OCI-LY7 (cell line): ENCODE data around the gene PLCL2. TPM values are rescaled to one million over a fixed set of nuclear protein-coding genes. Genes with fewer than 3 reads are reported as not detected.

ENCODE experiments used
- BruUV-seq: library from RNA; stranded (reverse); fragments of 400-500 nt; replicated peaks from 2 replicates; lab custom pipeline; 2021; lab: Mats Ljungman, UMichigan
- CTCF ChIA-PET: fragments of 300-600 bp; sonication (Branson Sonifier 250); formaldehyde crosslinking; loops from one replicate; lab custom pipeline; 2022; ENCODE audit warnings: antibody characterized with exemption; ENCODE audit not compliant: unreplicated experiment; lab: Charles Lee
- POLR2A ChIA-PET: fragments of 300-600 bp; sonication (Branson Sonifier 250); formaldehyde crosslinking; loops from one replicate; lab custom pipeline; 2022; ENCODE audit warnings: antibody characterized with exemption; lab: Charles Lee
- DNase-seq: peaks from one replicate; pipeline ENCODE4 v3.0.0-alpha.2; 2015; ENCODE audit warnings: low spot score
- H2AFZ ChIP-seq: fragments of 200-600 bp; sonication (generic), shearing (Covaris generic); 2 replicates; pipeline ENCODE4 v1.6.1; 2014; ENCODE audit warnings: mild to moderate bottlenecking, antibody characterized with exemption, low read length, moderate library complexity
- H3K27ac ChIP-seq: fragments of 200-600 bp; sonication (generic); 2 replicates; pipeline ENCODE4 v1.5.1; 2014; ENCODE audit warnings: mixed run types, low read depth, mild to moderate bottlenecking, moderate library complexity, low read length, inconsistent platforms; ENCODE audit not compliant: poor library complexity, severe bottlenecking
- H3K36me3 ChIP-seq: fragments of 200-600 bp; sonication (generic); 2 replicates; pipeline ENCODE4 v1.6.1; 2014; ENCODE audit warnings: mild to moderate bottlenecking, antibody characterized with exemption, low read length, moderate library complexity, mixed read lengths; ENCODE audit not compliant: insufficient read depth
- H3K4me1 ChIP-seq: fragments of 200-600 bp; sonication (generic); 2 replicates; pipeline ENCODE4 v1.5.1; 2014; ENCODE audit warnings: mild to moderate bottlenecking, low read length; ENCODE audit not compliant: insufficient read depth, poor library complexity, severe bottlenecking
- H3K4me2 ChIP-seq: fragments of 200-600 bp; sonication (generic); 2 replicates; pipeline ENCODE4 v1.6.1; 2014; ENCODE audit warnings: mild to moderate bottlenecking, low read length
- H3K4me3 ChIP-seq: fragments of 200-600 bp; sonication (generic); 2 replicates; pipeline ENCODE4 v1.5.1; 2014; ENCODE audit warnings: mild to moderate bottlenecking, low read depth, low read length; ENCODE audit not compliant: poor library complexity, severe bottlenecking
- H3K79me2 ChIP-seq: fragments of 200-600 bp; sonication (generic); 2 replicates; pipeline ENCODE4 v1.6.1; 2016; ENCODE audit warnings: low read depth, mild to moderate bottlenecking, low read length, moderate library complexity, mixed read lengths; ENCODE audit not compliant: insufficient read depth
- H3K9me2 ChIP-seq: fragments of 200-600 bp; sonication (generic); 2 replicates; pipeline ENCODE4 v1.6.1; 2016; ENCODE audit warnings: mild to moderate bottlenecking, low read length, mixed read lengths; ENCODE audit not compliant: insufficient read depth
- H3K9me3 ChIP-seq: fragments of 200-600 bp; sonication (generic); 2 replicates; pipeline ENCODE4 v1.6.1; 2014; ENCODE audit warnings: mild to moderate bottlenecking, mixed run types, low read length, mixed read lengths
- H4K20me1 ChIP-seq: fragments of 200-600 bp; sonication (generic); 2 replicates; pipeline ENCODE4 v1.6.1; 2014; ENCODE audit warnings: mild to moderate bottlenecking, antibody characterized with exemption, low read length, moderate library complexity, mixed read lengths; ENCODE audit not compliant: insufficient read depth
- EZH2phosphoT487 ChIP-seq: fragments of 200-600 bp; sonication (generic); IDR thresholded peaks from 2 replicates; pipeline ENCODE4 v1.6.1; 2018; ENCODE audit warnings: low read depth, borderline replicate concordance, mild to moderate bottlenecking, mixed run types, antibody characterized with exemption, low read length, moderate library complexity, mixed read lengths
- intact Hi-C: fragments of 100-400 bp; cut with micrococcal nuclease; formaldehyde crosslinking; loops from one replicate; pipeline ENCODE4 v1.10.0; 2022; ENCODE audit not compliant: unreplicated experiment
- total RNA-seq, 2 experiments: library from RNA; depleted of rRNA in 1 of 2; stranded (reverse); fragments of >200 nt in 1 of 2; shearing (Covaris generic) in 1 of 2; gene quantifications; 2 replicates each; pipeline ENCODE4 v1.2.3, GENCODE V29; 2014 to 2022
- TF ChIP-seq, protein P1 (sequence below): fragments of 200-600 bp; sonication (generic); conservative IDR thresholded peaks from 2 replicates; pipeline ENCODE4 v1.5.1; 2014; ENCODE audit warnings: mild to moderate bottlenecking, antibody characterized with exemption, low read length, moderate library complexity, mixed read lengths

Gene PLCL2
- total RNA-seq, 2 experiments from 2014 or later, result 34.1 to 41.6 TPM

DNA sequence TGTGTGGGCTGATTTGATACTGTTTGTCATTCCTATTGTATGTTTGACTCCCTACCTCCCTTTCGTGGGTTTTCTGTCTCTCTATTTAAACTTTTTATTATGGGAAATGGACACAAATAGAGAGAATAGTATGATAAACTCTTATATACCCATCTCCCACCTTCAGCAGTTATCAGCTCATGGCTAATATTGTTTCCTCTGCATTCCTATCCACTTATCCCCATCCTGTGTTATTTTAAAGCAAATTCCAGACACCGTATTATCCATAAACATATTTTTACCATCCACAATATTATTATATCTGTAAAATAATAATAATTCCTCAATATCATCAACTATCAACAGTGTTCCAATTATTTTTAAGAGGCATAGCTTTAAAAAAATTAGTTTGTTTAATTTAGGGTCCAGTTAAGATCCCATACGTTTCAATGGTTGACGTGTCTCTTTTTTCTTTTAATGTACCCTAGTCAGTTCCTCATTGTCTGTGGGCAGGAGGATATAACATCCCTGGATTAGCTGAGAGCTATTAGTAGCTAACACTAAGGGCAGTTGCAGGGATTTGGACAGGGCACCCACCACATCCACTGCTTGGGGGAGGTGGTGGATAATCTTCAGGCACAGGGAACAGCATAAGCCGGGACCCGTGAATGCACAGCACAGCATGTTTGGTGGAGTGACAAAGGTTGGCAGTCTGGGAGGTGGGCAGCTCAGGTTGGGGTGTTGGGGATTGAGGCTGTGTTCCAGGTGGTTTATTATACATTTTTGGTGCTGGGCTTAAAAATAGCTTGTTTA is 23.5 kb downstream of the PLCL2 start:
- peaks cover 8% of the 10 kb centered on the region; the same call in 1 of the 2 replicates for H3K36me3 ChIP-seq
- ChIA-PET CTCF (no interaction called here), POLR2A (interaction anchor here (0.6 to 3.7 kb wide), 11 partner anchors 9 to 263 kb away, joined by 3 to 22 read pairs (median 4); no protein-coding TSS in a partner anchor)
- BruUV-seq, result no TSS peak
- no peak for TF ChIP-seq EZH2phosphoT487
- TF ChIP-seq, protein P1, sequence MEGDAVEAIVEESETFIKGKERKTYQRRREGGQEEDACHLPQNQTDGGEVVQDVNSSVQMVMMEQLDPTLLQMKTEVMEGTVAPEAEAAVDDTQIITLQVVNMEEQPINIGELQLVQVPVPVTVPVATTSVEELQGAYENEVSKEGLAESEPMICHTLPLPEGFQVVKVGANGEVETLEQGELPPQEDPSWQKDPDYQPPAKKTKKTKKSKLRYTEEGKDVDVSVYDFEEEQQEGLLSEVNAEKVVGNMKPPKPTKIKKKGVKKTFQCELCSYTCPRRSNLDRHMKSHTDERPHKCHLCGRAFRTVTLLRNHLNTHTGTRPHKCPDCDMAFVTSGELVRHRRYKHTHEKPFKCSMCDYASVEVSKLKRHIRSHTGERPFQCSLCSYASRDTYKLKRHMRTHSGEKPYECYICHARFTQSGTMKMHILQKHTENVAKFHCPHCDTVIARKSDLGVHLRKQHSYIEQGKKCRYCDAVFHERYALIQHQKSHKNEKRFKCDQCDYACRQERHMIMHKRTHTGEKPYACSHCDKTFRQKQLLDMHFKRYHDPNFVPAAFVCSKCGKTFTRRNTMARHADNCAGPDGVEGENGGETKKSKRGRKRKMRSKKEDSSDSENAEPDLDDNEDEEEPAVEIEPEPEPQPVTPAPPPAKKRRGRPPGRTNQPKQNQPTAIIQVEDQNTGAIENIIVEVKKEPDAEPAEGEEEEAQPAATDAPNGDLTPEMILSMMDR, result no peak
- H3K4me3 ChIP-seq, result no peak overlapping the region
- H3K27ac ChIP-seq, result peak overlapping the region; percentile 3
- peaks cover 100% of the 10 kb centered on the region for H3K4me1 ChIP-seq
- no peaks in the 10 kb centered on the region for H4K20me1 ChIP-seq
- H3K4me2 ChIP-seq, result peak overlapping the region; percentile 45
- DNase-seq, result no peak
- H2AFZ ChIP-seq, result no peak overlapping the region
- no peaks in the 10 kb centered on the region for H3K9me2 ChIP-seq
- no peaks in the 10 kb centered on the region for H3K9me3 ChIP-seq
- intact Hi-C loops, result no loop called here
- peaks cover 90% of the 10 kb centered on the region for H3K79me2 ChIP-seq

DNA sequence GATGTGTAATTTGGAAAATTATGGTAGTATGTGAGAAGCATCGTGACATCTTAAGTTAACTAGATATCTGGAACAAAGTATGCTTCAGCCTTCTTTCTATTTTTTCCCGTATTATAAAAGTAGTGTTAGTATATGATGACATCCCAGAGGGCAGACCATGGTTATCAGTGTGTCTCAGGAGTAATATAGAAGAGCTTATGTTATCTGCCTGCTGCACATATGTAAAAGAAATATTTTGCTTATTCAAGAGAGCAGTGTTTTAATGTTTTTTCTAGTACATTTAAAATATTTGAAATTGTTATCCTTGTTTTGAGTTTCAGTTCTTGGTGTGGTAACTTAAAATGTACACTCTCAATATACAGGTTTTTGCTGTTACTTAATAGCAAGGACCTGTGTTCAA is 24.1 kb downstream of the PLCL2 start:
- TF ChIP-seq, protein P1, result no peak
- TF ChIP-seq EZH2phosphoT487, result no peak
- intact Hi-C loops, result no loop called here
- peaks cover 100% of the 10 kb centered on the region for H3K4me1 ChIP-seq
- no peak overlapping the region for H3K4me3 ChIP-seq
- H3K4me2 ChIP-seq, result peak overlapping the region; percentile 45
- H3K79me2 ChIP-seq, result peaks cover 90% of the 10 kb centered on the region
- BruUV-seq, result no TSS peak
- H3K9me3 ChIP-seq, result no peaks in the 10 kb centered on the region
- H3K9me2 ChIP-seq, result no peaks in the 10 kb centered on the region
- POLR2A ChIA-PET, result interaction anchor here (0.7 to 3.7 kb wide), 8 partner anchors 10 to 86 kb away, joined by 3 to 22 read pairs (median 6); no protein-coding TSS in a partner anchor
- peak overlapping the region; percentile 3 for H3K27ac ChIP-seq
- CTCF ChIA-PET, result interaction anchor here (0.6 kb wide), 1 partner anchor 15 kb away, joined by 3 read pairs; no protein-coding TSS in a partner anchor
- no peaks in the 10 kb centered on the region for H4K20me1 ChIP-seq
- peaks cover 8% of the 10 kb centered on the region; the same call in 1 of the 2 replicates for H3K36me3 ChIP-seq
- no peak for DNase-seq
- no peak overlapping the region for H2AFZ ChIP-seq

DNA sequence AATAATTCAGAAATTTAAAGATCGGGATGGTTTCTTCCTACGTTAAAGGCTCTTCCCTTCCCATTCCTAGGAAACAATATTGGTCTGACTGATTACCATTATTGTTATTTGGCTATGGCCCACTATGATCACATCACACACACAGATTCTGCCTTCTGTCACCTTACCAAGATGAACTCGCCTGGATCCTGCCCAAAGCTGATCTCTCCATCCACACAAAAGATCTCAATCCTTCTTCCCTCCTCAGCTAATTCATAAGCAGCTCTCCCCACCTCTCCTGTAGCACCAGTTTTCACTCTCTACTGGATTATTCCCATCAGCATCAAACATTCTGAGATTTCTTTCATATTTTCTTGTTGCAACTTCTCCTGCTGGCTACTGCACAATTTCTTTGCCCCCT is 25.0 kb downstream of the PLCL2 start:
- no peak overlapping the region for H3K4me2 ChIP-seq
- CTCF ChIA-PET, result no interaction called here
- peak overlapping the region; percentile 98 for H3K27ac ChIP-seq
- no TSS peak for BruUV-seq
- intact Hi-C loops, result loop anchor here (5.0 kb wide), 2 partner anchors 287 to 538 kb away; no protein-coding TSS in a partner anchor
- H3K4me3 ChIP-seq, result no peak overlapping the region
- H3K36me3 ChIP-seq, result peaks cover 8% of the 10 kb centered on the region; the same call in 1 of the 2 replicates
- TF ChIP-seq EZH2phosphoT487, result no peak
- TF ChIP-seq, protein P1, result no peak
- peaks cover 97% of the 10 kb centered on the region for H3K4me1 ChIP-seq
- H3K9me2 ChIP-seq, result no peaks in the 10 kb centered on the region
- no peak for DNase-seq
- H3K79me2 ChIP-seq, result peaks cover 93% of the 10 kb centered on the region
- no peaks in the 10 kb centered on the region for H4K20me1 ChIP-seq
- POLR2A ChIA-PET, result interaction anchor here (1.0 to 3.7 kb wide), 4 partner anchors 11 to 15 kb away, joined by 5 to 22 read pairs (median 11); no protein-coding TSS in a partner anchor
- H2AFZ ChIP-seq, result no peak overlapping the region
- H3K9me3 ChIP-seq, result no peaks in the 10 kb centered on the region
